Measurements from ENCODE around the gene JTB. TPM values are rescaled to one million over a fixed set of nuclear protein-coding genes. Genes with fewer than 3 reads are reported as not detected.

JTB gene
- polyA plus RNA-seq, 1 donor from 2014 or later = 257 TPM

GRCh38 chr1:153968972-153969371, 8.5 kb downstream of the JTB start:
- H3K9ac ChIP-seq (ENCODE audit: low read length) = no peak overlapping the region
- H3K27me3 ChIP-seq (ENCODE audit: insufficient read depth, low read depth, low read length) = no peaks in the 10 kb centered on the region
- H3K9me2 ChIP-seq (ENCODE audit: insufficient read depth, low read length) = no peaks in the 10 kb centered on the region
- H3K79me2 ChIP-seq (replicated peaks; ENCODE audit: insufficient read depth, low read length) = peaks cover 8% of the 10 kb centered on the region
- H3F3A ChIP-seq (ENCODE audit: insufficient read depth, low read length, poor library complexity, severe bottlenecking) = peaks cover 4% of the 10 kb centered on the region
- no peaks in the 10 kb centered on the region for H3K36me3 ChIP-seq (ENCODE audit: insufficient read depth, low read length)
- TF ChIP-seq SMC3 (conservative IDR thresholded peaks at IDR 0.05; ENCODE audit: poor library complexity) = no peak
- TF ChIP-seq EZH2 (IDR thresholded peaks at IDR 0.05; ENCODE audit: borderline replicate concordance, insufficient read depth, low read length, poor library complexity, severe bottlenecking) = no peak
- TF ChIP-seq RAD21 (conservative IDR thresholded peaks at IDR 0.05) = no peak
- no peak for TF ChIP-seq EP300 (conservative IDR thresholded peaks at IDR 0.05; ENCODE audit: poor library complexity, severe bottlenecking)
- TF ChIP-seq POLR2AphosphoS5 (IDR thresholded peaks at IDR 0.05) = no peak
- TF ChIP-seq CTCF (IDR thresholded peaks at IDR 0.05; ENCODE audit: poor library complexity, severe bottlenecking) = no peak
- no peak for TF ChIP-seq REST (IDR thresholded peaks at IDR 0.05; ENCODE audit: borderline replicate concordance)
- TF ChIP-seq TAF1 (IDR thresholded peaks at IDR 0.05; ENCODE audit: low read depth) = no peak
- no peak for TF ChIP-seq MXI1 (conservative IDR thresholded peaks at IDR 0.05; ENCODE audit: poor library complexity, severe bottlenecking)
- H3K9me3 ChIP-seq (ENCODE audit: low read length) = no peaks in the 10 kb centered on the region
- no peak overlapping the region for H3K4me2 ChIP-seq (ENCODE audit: low read length)
- H3K27ac ChIP-seq (ENCODE audit: low read length) = no peak overlapping the region
- H3K4me3 ChIP-seq (ENCODE audit: low read length) = peak overlapping the region; percentile 91
- no peak overlapping the region for H2AFZ ChIP-seq (ENCODE audit: low read depth, low read length)
- no peaks in the 10 kb centered on the region for H4K20me1 ChIP-seq (ENCODE audit: insufficient read depth)

- Histone ChIP-seq H3K27ac (ENCODE audit: low read length) (peak overlapping the region; percentile 74), H3K9me3 (ENCODE audit: low read length) (no peaks in the 10 kb centered on the region), H2AFZ (ENCODE audit: low read depth, low read length) (no peak overlapping the region), H4K20me1 (ENCODE audit: insufficient read depth) (no peaks in the 10 kb centered on the region), H3K9me2 (ENCODE audit: insufficient read depth, low read length) (no peaks in the 10 kb centered on the region), H3K4me2 (ENCODE audit: low read length) (no peak overlapping the region), H3K4me3 (ENCODE audit: low read length) (peak overlapping the region; percentile 91), H3K36me3 (ENCODE audit: insufficient read depth, low read length) (no peaks in the 10 kb centered on the region), H3K9ac (ENCODE audit: low read length) (peak overlapping the region; percentile 62), H3K79me2 (replicated peaks; ENCODE audit: insufficient read depth, low read length) (peaks cover 8% of the 10 kb centered on the region), H3K27me3 (ENCODE audit: insufficient read depth, low read depth, low read length) (no peaks in the 10 kb centered on the region), H3F3A (ENCODE audit: insufficient read depth, low read length, poor library complexity, severe bottlenecking) (peaks cover 4% of the 10 kb centered on the region)
- TF ChIP-seq EP300 (conservative IDR thresholded peaks at IDR 0.05; ENCODE audit: poor library complexity, severe bottlenecking) = no peak
- no peak for TF ChIP-seq EZH2 (IDR thresholded peaks at IDR 0.05; ENCODE audit: borderline replicate concordance, insufficient read depth, low read length, poor library complexity, severe bottlenecking)
- TF ChIP-seq TAF1 (IDR thresholded peaks at IDR 0.05; ENCODE audit: low read depth) = no peak
- TF ChIP-seq MXI1 (conservative IDR thresholded peaks at IDR 0.05; ENCODE audit: poor library complexity, severe bottlenecking) = no peak
- no peak for TF ChIP-seq REST (IDR thresholded peaks at IDR 0.05; ENCODE audit: borderline replicate concordance)
- TF ChIP-seq SMC3 (conservative IDR thresholded peaks at IDR 0.05; ENCODE audit: poor library complexity) = no peak
- no peak for TF ChIP-seq POLR2AphosphoS5 (IDR thresholded peaks at IDR 0.05)
- TF ChIP-seq CTCF (IDR thresholded peaks at IDR 0.05; ENCODE audit: poor library complexity, severe bottlenecking) = no peak
- no peak for TF ChIP-seq RAD21 (conservative IDR thresholded peaks at IDR 0.05)
Observed at GRCh38 chr1:153968408-153968807, 9.1 kb downstream of the JTB start.

All from neural cell (in vitro differentiated cells).